Activated CD4-positive, alpha-beta T cell treated with anti-CD3 and anti-CD28 coated beads, Interleukin-2, amount 10 ng/mL, durations not matched to agents 7 days and 5 days (primary cell): ENCODE results near the gene SYNDIG1. TPM values are rescaled to one million over a fixed set of nuclear protein-coding genes. Genes with fewer than 3 reads are reported as not detected.

ENCODE experiments used
- CTCF ChIA-PET: fragments of 350-600 bp; sonication (Branson Sonifier 250); formaldehyde crosslinking; loops from one replicate; lab custom pipeline; 2021; ENCODE audit warnings: antibody characterized with exemption; lab: Charles Lee
- POLR2A ChIA-PET: fragments of 350-600 bp; sonication (Branson Sonifier 250); formaldehyde crosslinking; loops from one replicate; lab custom pipeline; 2021; ENCODE audit warnings: antibody characterized with exemption; lab: Charles Lee
- DNase-seq: peaks from one replicate; pipeline ENCODE4 v3.0.0-alpha.2; 2020
- H3K27ac Mint-ChIP-seq: one replicate; pipeline ENCODE4 v1.8.0; 2021; ENCODE audit warnings: mild to moderate bottlenecking, moderate library complexity, mixed read lengths
- H3K27me3 Mint-ChIP-seq: one replicate; pipeline ENCODE4 v1.8.0; 2021; ENCODE audit warnings: mixed read lengths
- H3K36me3 Mint-ChIP-seq: one replicate; pipeline ENCODE4 v1.8.0; 2021; ENCODE audit warnings: low read depth, mixed read lengths
- H3K4me1 Mint-ChIP-seq: one replicate; pipeline ENCODE4 v1.8.0; 2021; ENCODE audit warnings: mixed read lengths
- H3K4me3 Mint-ChIP-seq: one replicate; pipeline ENCODE4 v1.8.0; 2021; ENCODE audit warnings: mild to moderate bottlenecking, moderate library complexity, mixed read lengths
- H3K9me3 Mint-ChIP-seq: one replicate; pipeline ENCODE4 v1.8.0; 2021; ENCODE audit warnings: mixed read lengths
- total RNA-seq, 2 experiments: library from RNA; stranded (reverse); gene quantifications; one replicate each; pipeline ENCODE4 v1.2.3, GENCODE V29; 2021

The SYNDIG1 gene
- total RNA-seq, 2 experiments from 2014 or later: not detected

DNA sequence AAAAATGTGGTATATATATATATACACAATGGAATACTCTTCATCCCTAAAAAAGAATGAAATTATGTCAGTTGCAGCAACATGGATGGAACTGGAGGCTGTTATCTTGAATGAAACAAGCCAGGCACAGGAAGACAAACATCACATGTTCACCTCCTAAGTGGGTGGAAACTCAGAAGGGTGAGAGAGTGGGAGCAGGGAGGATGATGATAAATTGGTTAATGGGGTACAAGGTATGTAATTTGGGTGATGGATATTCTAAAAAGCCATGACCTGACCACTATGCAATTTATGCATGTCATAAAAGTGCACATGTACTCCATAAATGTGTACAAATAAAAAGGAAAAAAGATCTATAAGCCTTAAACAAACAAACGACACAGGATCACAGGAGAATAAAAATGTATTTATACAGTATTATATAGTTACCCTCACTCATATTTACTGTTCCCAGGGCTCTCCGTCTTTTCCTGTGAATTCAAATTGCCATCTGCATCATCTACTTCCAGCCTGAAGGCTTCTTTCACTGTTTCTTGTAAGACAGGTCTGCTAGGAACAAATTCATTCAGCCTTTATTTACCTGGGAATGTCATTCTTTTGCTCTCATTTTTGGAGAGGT lies 89.8 kb downstream of the SYNDIG1 start:
- CTCF ChIA-PET: interaction anchor here (0.7 kb wide), 1 partner anchor 269 kb away, joined by 3 read pairs; no protein-coding TSS in a partner anchor
- POLR2A ChIA-PET: no interaction called here
- peaks cover 3% of the 10 kb centered on the region for H3K27me3 Mint-ChIP-seq
- peaks cover 1% of the 10 kb centered on the region for H3K4me1 Mint-ChIP-seq
- H3K9me3 Mint-ChIP-seq: peaks cover 19% of the 10 kb centered on the region
- no peaks in the 10 kb centered on the region for H3K36me3 Mint-ChIP-seq
- DNase-seq: no peak
- H3K4me3 Mint-ChIP-seq: no peak overlapping the region
- H3K27ac Mint-ChIP-seq: no peak overlapping the region

DNA sequence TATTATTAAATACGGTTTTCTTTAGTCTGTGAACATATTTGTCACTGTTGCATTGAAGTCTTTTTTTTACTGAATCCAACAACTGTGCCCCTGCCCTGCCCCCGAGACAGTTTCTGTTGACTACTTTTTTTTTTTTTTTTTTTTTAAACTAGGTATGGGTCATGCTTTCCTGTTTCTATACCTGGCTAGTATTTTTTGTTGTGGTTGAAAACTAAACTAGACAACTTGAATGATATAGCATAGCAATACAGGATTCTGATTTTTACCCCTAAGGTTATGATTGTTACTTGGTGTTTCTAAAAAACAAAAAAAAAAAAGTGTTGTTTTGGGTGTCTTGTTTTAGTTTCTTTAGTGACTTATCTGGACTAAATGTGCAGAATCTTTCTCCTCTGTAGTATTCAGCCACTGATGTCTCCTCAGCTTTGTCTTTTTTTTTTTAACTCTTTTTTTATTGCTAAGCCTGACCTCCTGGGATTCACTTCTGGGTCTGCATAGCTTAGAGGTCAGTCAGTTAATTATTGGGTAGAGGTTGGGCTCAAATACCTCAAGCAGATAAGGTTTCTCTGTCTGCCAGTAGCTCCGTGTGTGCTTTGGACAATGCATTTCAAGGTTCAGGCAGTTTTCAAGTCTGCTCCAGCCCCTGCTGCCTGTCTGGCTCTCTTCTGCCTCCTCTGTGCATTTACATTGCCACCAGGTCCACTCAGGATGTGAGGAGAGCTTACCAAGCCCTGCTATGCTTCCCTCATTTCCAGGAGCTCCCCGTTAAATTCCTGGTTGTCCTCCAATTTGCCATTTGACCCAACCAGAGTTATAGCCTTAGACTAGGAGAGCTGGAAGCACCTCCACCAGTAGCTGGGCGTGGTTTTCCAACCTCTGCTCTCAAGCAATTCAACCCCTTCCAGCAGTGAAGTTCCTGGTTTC lies 91.4 kb downstream of the SYNDIG1 start:
- DNase-seq: no peak
- CTCF ChIA-PET: no interaction called here
- Mint-ChIP-seq H3K9me3 (peaks cover 24% of the 10 kb centered on the region), H3K4me3 (no peak overlapping the region), H3K4me1 (peaks cover 1% of the 10 kb centered on the region), H3K27ac (no peak overlapping the region), H3K27me3 (peaks cover 3% of the 10 kb centered on the region), H3K36me3 (no peaks in the 10 kb centered on the region)
- POLR2A ChIA-PET: no interaction called here

DNA sequence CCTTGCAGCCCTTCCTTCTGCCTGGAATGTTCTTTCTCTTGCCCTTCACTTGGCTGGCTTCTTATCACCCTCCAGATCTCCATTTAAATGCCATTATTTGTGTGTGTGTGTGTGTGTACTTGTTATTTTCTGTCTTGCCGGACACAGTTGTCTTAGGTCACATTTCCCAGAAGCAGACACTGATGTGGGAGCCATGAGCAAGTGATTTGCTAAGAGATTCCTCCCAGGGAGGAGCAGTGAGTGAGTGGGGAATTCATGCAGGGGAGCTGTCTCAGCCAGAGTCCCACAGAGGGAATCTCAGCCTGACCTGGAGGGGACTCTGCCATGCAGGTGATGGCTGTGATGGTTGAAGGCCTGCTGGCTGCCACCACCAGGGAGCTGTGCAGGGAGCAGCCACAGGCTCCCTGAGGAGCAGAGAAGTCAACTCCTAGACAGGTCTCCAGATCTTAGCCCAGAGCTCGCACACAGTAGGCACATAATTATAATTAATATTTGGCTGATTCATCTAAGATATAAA lies 96.5 kb downstream of the SYNDIG1 start:
- POLR2A ChIA-PET: no interaction called here
- no peak for DNase-seq
- CTCF ChIA-PET: no interaction called here
- Mint-ChIP-seq H3K9me3 (peaks cover 18% of the 10 kb centered on the region), H3K27me3 (no peaks in the 10 kb centered on the region), H3K4me1 (no peaks in the 10 kb centered on the region), H3K27ac (no peak overlapping the region), H3K4me3 (no peak overlapping the region), H3K36me3 (no peaks in the 10 kb centered on the region)

DNA sequence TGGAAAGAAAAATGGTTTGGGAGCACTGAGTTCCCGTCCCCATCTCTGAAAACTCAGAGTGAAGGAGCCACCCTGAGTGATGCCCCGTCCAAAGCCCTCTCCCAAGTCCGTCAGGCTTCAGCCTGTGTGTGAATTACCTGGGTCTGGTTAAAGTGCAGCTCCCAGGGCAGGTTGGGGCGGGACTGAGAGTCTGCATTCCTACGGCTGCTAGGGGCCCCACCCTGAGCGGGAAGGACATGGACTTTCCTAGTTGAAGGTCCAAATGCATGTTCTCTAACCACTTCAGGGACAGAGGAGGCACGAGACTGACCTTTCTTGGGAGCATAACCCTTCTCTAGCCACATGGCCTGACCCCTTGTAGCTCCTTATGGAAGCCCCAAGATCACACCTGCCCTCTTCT lies 97.2 kb downstream of the SYNDIG1 start:
- CTCF ChIA-PET: interaction anchor here (0.6 kb wide), 1 partner anchor 14 kb away, joined by 3 read pairs; no protein-coding TSS in a partner anchor

DNA sequence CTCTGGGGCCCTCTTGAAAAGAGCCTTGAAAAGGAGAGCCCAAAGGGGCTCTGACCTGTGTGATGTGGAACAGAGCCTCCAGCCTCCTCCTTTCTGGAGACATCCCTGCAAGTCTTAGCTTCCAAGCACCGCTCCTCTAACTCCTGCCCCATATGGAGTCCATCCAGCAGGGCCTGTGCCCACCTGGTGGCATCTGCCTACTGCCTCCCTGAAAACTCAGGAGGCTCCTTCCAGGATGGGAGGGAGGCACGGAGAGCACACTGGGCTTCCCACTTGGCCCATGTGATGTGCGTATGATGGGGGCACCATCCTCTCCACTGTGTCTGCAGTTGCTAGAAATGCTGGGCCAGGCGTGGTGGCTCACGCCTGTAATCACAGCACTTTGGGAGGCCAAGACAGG lies 98.1 kb downstream of the SYNDIG1 start:
- no peaks in the 10 kb centered on the region for H3K27me3 Mint-ChIP-seq
- no peaks in the 10 kb centered on the region for H3K36me3 Mint-ChIP-seq
- H3K4me3 Mint-ChIP-seq: no peak overlapping the region
- ChIA-PET CTCF (interaction anchor here (0.6 kb wide), 1 partner anchor 13 kb away, joined by 3 read pairs; no protein-coding TSS in a partner anchor), POLR2A (no interaction called here)
- no peak overlapping the region for H3K27ac Mint-ChIP-seq
- H3K4me1 Mint-ChIP-seq: no peaks in the 10 kb centered on the region
- peaks cover 17% of the 10 kb centered on the region for H3K9me3 Mint-ChIP-seq
- DNase-seq: no peak

More for the DNA sequence above, 97.2 kb downstream of the SYNDIG1 start:
- peaks cover 18% of the 10 kb centered on the region for H3K9me3 Mint-ChIP-seq
- H3K36me3 Mint-ChIP-seq: no peaks in the 10 kb centered on the region
- H3K4me3 Mint-ChIP-seq: no peak overlapping the region
- POLR2A ChIA-PET: no interaction called here
- H3K4me1 Mint-ChIP-seq: no peaks in the 10 kb centered on the region
- H3K27me3 Mint-ChIP-seq: no peaks in the 10 kb centered on the region
- no peak for DNase-seq
- no peak overlapping the region for H3K27ac Mint-ChIP-seq

DNA sequence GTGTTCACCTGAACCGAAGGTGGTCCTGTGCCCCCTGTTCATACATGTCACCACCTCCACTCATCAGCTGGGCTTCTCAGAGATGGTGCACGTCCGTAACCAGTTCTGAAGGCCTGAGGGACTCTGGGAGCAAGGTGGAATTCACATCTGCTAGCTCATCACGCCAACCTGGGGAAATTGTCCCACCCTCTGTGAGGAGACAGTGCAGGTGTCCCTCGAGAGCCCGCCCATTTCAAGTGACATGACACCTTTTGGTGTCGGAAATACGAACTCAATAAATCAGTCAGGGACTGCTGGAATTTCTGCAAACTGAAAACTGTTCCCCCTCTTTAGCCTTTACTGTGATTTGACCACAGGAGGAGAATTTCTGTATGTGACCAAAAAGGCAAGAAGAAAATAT lies 99.4 kb downstream of the SYNDIG1 start:
- H3K36me3 Mint-ChIP-seq: no peaks in the 10 kb centered on the region
- ChIA-PET POLR2A (no interaction called here), CTCF (interaction anchor here (0.9 kb wide), 1 partner anchor 74 kb away, joined by 3 read pairs; no protein-coding TSS in a partner anchor)
- peaks cover 8% of the 10 kb centered on the region for H3K9me3 Mint-ChIP-seq
- DNase-seq: no peak
- H3K4me3 Mint-ChIP-seq: no peak overlapping the region
- H3K4me1 Mint-ChIP-seq: no peaks in the 10 kb centered on the region
- no peaks in the 10 kb centered on the region for H3K27me3 Mint-ChIP-seq
- H3K27ac Mint-ChIP-seq: no peak overlapping the region

DNA sequence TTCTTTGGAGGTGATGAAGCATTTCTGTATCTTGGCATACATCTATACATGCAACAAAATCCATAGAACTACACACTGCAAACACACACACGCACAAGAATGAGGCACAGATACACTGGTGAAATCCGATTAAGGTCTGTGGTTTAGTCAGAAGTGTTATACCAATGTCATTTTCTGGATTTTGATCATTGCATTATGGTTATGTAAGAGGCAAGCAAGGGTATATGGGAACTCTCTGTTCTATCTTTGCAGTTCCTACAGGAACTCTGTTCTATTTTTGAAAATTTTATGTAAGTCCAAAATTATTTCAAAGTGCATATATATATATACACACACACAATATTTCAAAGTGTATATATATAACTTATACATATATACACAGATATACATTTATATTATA lies 101.7 kb downstream of the SYNDIG1 start:
- CTCF ChIA-PET: no interaction called here
- DNase-seq: no peak
- no peaks in the 10 kb centered on the region for H3K4me1 Mint-ChIP-seq
- no peaks in the 10 kb centered on the region for H3K27me3 Mint-ChIP-seq
- H3K27ac Mint-ChIP-seq: no peak overlapping the region
- POLR2A ChIA-PET: no interaction called here
- H3K36me3 Mint-ChIP-seq: no peaks in the 10 kb centered on the region
- no peaks in the 10 kb centered on the region for H3K9me3 Mint-ChIP-seq
- no peak overlapping the region for H3K4me3 Mint-ChIP-seq

DNA sequence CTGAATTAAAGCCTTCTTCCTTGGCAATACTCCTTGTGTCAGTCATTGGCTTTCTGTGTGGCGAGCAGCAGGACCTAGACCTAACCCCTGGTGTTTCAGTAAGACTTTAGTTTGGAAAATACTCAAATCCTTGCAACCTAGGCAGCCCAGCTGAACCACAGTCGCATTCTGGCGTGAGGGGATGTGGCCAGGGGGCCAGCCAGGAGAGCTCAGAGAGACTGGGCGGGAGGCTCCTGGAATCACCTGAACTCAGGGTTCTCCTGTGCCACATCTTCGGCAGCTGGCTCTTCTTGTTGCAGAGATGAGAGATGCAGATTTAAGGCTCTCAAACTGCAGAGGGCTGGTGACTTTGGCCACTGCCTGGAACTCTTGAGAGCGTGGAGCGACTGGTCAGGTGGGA lies 102.7 kb downstream of the SYNDIG1 start:
- Mint-ChIP-seq H3K36me3 (no peaks in the 10 kb centered on the region), H3K4me3 (no peak overlapping the region), H3K27ac (no peak overlapping the region), H3K27me3 (no peaks in the 10 kb centered on the region), H3K9me3 (no peaks in the 10 kb centered on the region), H3K4me1 (no peaks in the 10 kb centered on the region)
- POLR2A ChIA-PET: no interaction called here
- CTCF ChIA-PET: interaction anchor here (0.5 kb wide), 1 partner anchor 36 kb away, joined by 4 read pairs; no protein-coding TSS in a partner anchor
- no peak for DNase-seq

DNA sequence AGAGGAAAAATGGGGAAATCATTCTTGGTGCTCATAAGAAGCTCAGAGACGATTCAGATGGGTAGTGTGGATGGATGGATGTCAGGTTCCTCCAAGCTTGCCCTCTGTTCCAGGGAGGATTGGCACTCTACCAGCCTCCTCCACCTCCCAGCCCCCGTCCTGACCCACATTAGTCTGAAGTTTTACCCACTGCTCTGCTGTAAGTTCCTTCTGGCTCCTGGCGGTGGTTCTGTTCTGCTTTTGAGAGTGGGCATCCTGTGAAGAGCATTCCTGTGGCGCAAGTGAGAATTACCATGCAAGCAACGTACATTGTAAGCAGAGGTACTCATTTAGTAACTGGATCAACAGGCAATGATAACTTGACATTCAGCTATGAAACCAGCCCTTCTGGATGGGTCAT lies 103.4 kb downstream of the SYNDIG1 start:
- Mint-ChIP-seq H3K27ac (no peak overlapping the region), H3K4me1 (no peaks in the 10 kb centered on the region), H3K27me3 (no peaks in the 10 kb centered on the region), H3K4me3 (no peak overlapping the region), H3K9me3 (no peaks in the 10 kb centered on the region), H3K36me3 (no peaks in the 10 kb centered on the region)
- ChIA-PET POLR2A (no interaction called here), CTCF (no interaction called here)
- DNase-seq: no peak

DNA sequence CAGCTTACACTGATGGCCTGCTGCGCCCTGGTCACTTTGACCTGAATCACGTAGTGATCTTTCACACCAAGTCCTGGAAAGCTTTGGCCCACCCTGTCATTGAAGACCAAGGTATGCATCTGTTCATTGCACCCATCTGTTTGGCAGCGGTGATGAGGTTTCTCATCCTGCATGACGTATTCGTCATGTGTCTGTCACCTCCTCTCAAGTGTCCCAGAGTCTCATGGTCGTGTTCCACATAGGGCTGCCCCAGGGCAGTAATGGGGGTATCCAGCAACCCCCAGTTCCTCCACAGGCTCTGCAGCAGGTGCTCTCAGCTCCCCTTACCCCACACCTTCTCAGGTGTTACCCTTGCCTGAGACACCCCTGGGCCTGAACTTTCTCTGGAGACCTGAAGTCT lies 104.1 kb downstream of the SYNDIG1 start:
- H3K9me3 Mint-ChIP-seq: no peaks in the 10 kb centered on the region
- POLR2A ChIA-PET: no interaction called here
- H3K27ac Mint-ChIP-seq: no peak overlapping the region
- H3K4me3 Mint-ChIP-seq: no peak overlapping the region
- DNase-seq: no peak
- no peaks in the 10 kb centered on the region for H3K4me1 Mint-ChIP-seq
- no peaks in the 10 kb centered on the region for H3K27me3 Mint-ChIP-seq
- CTCF ChIA-PET: no interaction called here
- no peaks in the 10 kb centered on the region for H3K36me3 Mint-ChIP-seq

DNA sequence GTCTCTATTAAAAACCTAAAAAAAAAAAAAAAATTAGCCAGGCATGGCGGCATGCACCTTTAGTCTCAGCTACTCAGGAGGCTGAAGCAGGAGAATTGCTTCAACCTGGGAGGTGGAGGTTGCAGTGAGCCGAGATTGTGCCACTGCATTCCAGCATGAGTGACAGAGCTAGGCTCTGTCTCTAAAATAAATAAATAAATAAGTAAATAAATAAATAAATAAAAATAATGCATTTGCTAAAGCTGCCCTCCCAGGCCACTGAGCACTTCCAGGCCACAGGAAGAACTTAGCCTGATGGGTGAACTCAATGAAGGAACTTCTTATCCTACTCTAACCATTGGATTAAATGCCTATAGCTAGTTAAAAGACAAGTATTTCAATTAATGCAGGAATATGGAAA lies 104.9 kb downstream of the SYNDIG1 start:
- no peaks in the 10 kb centered on the region for H3K36me3 Mint-ChIP-seq
- no peak overlapping the region for H3K27ac Mint-ChIP-seq

DNA sequence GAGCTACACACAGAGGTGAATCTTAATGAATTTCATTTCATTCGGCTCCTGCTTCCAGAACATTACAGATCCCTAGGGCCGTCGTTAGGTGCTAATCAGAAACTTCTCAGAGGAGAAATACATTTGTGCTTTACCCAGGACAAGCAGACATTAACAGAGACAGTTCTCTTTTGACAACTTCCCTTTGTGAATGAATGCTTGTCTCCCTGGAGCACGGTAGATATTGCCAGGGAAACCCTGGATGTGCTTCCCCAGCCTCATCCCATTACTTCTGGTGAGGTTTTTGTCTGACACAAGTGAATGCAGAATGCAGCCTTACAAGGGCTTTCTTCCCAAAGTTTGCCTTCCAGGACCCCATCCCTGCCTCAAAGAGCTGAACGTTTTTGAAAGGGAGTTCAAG lies 105.4 kb downstream of the SYNDIG1 start:
- CTCF ChIA-PET: no interaction called here
- H3K4me3 Mint-ChIP-seq: no peak overlapping the region
- POLR2A ChIA-PET: no interaction called here
- H3K4me1 Mint-ChIP-seq: no peaks in the 10 kb centered on the region
- H3K27me3 Mint-ChIP-seq: no peaks in the 10 kb centered on the region
- DNase-seq: no peak
- H3K36me3 Mint-ChIP-seq: no peaks in the 10 kb centered on the region
- H3K9me3 Mint-ChIP-seq: no peaks in the 10 kb centered on the region
- no peak overlapping the region for H3K27ac Mint-ChIP-seq

More for the DNA sequence above, 104.9 kb downstream of the SYNDIG1 start:
- ChIA-PET CTCF (no interaction called here), POLR2A (no interaction called here)
- H3K9me3 Mint-ChIP-seq: no peaks in the 10 kb centered on the region
- H3K4me1 Mint-ChIP-seq: no peaks in the 10 kb centered on the region
- no peaks in the 10 kb centered on the region for H3K27me3 Mint-ChIP-seq
- DNase-seq: no peak
- no peak overlapping the region for H3K4me3 Mint-ChIP-seq

DNA sequence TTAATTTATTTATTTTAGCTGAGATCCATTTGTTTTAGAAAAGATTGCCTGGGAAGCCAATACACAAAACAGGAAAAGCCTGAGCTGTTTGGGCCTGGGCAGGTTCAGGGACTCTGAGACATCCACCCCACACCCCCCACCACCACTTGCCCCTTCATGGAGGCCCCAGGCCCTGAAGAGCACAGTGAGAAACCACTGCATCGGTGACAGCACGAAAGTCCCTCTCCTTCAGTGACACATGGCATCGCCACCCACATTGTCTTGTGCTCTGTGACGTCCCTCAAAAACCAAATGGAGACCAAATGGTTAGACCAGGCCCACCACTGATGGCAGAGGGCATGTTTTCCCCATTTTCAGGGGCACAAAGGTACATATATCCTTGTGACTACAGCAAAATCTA lies 106.4 kb downstream of the SYNDIG1 start:
- CTCF ChIA-PET: interaction anchor here (0.6 kb wide), 1 partner anchor 12 kb away, joined by 3 read pairs; no protein-coding TSS in a partner anchor
- no peaks in the 10 kb centered on the region for H3K36me3 Mint-ChIP-seq
- no peaks in the 10 kb centered on the region for H3K4me1 Mint-ChIP-seq
- no peaks in the 10 kb centered on the region for H3K27me3 Mint-ChIP-seq
- H3K9me3 Mint-ChIP-seq: no peaks in the 10 kb centered on the region
- POLR2A ChIA-PET: no interaction called here
- DNase-seq: no peak
- no peak overlapping the region for H3K4me3 Mint-ChIP-seq
- no peak overlapping the region for H3K27ac Mint-ChIP-seq
